GM19043 (cell line): Measurements from ENCODE around the gene CACNA1I.

Experiments used
- ATAC-seq: cut with Tn5 transposase; IDR thresholded peaks from one replicate; pipeline ENCODE4 v1.9.1; 2021; ENCODE audit warnings: low read depth; ENCODE audit not compliant: unreplicated experiment

Gene CACNA1I

DNA sequence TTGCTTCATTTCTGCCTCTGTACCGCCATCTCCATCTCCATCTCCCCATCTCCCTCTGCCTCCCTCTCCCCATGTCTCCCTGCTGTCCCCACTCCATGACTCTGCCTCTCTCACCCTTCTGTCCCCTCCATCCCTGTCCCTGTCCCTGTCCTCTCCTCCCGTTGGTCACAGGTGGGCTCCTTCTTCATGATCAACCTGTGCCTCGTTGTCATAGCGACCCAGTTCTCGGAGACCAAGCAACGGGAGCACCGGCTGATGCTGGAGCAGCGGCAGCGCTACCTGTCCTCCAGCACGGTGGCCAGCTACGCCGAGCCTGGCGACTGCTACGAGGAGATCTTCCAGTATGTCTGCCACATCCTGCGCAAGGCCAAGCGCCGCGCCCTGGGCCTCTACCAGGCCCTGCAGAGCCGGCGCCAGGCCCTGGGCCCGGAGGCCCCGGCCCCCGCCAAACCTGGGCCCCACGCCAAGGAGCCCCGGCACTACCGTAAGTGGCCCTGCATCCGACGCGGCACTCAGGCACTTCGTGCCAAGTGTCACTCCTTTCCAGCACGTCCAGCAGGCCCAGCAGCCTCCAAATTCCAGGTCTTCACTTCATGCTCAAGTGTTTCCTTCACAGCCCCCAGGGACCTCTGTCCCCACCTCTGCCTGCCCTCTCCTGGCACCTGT is 76.0 kb downstream of the CACNA1I start:
- no peak for ATAC-seq

- ATAC-seq: no peak
These were observed 77.5 kb downstream of the CACNA1I start for GRCh38 chr22:39647836-39648629.

DNA sequence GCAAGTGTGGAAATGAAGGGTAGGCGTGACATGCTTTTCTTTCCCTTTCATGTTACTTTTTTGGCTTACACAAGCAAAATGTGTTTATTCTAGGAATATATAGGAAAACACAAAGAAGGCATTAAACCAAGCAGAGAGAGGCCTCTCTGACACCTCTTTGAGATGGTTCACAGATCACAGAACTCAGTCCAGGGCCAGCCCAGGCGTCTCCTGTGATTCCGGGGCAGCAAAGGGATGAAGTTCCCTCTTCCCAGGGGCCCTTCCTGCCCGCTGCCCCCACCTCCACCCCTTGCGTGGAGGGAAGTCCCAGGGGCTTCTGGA is 78.0 kb downstream of the CACNA1I start:
- no peak for ATAC-seq

GRCh38 chr22:39649500-39650089 is 79.0 kb downstream of the CACNA1I start:
- ATAC-seq: no peak

DNA sequence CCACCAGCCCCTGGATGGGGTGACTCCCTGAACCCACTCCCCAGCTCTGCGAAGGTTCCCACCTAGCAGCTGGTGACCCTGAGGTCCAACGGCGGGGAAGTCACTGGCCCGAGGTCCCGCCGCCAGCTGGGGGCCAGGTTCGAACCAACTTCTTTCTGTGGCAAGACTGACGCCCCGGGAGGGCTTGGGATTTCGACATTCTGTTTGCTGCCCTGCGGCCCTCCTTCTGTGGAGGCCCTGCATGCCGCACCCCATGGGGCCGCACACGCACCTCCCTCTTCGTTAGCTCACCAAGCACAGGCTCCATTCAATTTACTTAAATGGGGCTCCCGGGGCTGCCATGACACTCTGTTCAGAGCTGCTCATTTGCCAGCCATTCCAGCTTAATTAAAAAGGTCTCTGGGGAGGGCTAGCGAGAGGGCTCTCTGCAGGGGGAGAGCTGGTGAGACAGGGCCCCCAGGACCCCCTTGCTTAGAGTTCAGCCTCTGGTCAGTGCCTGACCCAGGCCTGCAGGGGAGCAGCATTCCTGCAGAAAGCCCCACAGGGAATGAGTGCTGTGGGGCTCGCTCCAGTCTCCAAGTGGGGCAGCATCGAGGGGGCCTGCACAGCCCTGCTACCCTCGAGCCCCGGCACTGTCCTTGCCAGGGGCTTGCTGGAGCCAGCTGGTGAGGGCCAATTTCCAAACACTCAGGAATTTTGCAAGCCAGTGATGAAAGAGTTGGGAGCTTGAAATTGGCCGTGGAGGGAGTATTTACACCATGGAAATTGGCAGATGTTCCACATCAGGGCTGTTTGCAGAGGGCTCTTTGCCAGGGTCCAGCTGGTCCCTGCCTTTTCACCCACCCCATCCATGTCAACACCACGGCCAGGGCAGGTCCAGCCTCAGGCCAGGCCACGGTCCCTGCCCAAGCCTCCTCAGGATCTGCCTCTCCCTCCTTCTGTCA is 80.8 kb downstream of the CACNA1I start:
- no peak for ATAC-seq

DNA sequence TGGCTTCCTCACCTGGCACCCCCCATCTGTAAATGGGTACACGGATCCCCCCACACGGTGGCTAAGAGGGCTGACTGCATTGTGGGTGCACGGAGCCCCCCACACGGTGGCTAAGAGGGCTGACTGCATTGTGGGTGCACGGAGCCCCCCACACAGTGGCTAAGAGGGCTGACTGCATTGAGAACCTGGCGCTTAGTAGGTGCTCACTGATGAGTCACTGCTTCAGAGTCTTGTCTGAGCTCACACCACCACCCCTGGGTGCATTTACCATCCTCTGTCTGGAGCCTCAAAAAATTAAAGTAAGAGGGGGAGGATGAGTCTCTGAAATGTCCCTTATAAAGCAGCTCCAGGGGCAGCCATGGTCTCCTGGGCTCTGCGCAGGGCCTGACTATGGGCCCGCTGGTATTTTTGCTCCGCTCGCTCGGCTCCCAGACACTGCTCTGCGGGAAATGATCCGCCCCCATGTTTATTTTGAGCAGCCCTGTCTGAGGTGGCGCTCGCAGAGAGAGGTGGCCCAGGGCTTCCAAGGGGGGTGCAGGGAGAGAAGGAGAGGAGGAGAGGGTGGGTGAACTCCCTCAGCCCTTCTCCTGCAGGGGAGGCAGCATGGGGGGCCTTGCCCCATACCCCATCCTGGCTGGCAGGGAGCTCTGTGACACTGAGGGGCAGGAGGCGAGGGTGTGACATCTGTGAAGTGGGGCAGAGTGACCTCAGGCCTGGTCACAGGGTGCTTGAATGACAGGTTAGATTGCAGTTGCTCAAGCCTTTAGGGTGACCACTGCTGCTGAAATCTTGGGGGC is 82.6 kb downstream of the CACNA1I start:
- no peak for ATAC-seq

DNA sequence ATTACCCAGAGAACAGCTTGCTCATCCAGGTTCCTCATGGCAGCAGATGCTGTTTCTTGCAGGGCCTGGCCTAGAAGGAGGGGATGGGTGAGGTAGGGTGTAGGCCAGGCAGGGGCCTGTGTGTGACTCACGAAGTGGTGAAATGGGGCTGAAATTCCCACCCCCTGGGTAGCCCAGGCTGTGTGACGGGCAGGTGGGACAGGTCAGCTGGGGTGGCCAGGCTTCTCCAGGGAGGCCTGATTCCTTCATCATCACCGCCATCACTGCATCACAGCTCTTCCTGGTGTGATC is 83.2 kb downstream of the CACNA1I start:
- no peak for ATAC-seq

DNA sequence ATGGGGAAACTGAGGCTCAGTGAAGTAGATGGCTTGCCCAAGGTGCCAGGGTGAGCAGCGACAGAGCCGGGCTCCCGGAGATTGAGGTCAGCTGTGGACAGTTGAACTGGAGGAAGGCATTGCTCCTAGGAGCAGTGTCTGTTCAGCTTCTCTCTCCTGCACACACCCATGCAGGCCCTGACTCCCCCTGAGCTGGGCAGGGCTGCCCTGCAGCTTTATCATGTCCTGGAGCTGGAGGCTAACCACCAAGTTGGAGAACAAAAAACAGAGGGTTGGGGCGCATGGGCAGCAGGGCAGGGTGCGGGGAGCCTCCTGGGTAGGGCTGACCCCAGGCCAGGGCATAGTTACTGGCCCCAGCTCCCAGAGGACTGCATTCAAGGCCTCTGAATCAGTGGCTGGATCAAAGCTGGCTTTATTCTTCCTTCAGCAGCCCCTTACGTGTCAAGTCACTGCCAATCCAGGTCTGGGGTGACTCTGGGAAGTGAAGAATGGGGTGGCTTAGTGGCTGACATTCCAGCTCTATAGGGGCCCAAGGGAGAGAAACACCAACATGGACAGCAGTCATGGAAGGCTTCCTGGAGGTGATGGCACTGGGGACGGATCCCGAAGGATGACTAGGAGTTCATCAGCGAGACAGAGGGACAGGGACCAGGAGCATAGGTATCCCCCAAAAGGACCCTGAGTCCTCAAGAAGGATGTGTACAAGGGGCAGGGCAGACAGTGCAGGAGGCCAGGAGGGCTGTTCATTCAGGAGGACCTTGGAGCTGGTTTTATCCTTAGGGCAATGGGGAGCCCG is 83.8 kb downstream of the CACNA1I start:
- ATAC-seq: no peak

DNA sequence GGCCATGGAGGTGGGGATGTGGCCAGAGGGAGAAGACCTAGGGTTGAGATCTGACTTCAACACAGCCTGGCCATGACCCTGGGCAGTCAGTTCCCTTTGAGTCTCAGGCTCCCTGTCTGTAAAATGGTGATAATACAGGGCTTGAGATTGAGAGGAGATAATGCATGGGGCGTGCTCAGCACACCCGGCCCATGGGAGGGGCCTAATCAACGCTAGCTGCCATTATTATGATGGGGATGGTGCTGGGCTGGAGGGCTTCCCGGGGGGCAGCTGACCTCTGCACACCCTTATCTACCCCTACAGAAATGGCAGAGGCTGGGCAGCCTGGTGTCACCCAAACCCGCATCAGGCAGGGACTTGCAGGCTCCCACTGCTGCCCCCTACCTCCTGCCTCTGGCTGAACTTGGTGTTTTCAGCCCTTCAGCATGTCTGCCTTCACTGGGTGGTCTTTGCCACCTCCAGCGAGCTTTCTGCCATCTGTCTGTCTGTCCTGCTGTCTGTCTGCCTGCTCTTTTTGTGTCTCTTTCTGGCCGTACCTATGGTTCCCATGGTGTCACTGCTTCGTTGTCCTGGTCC is 84.5 kb downstream of the CACNA1I start:
- ATAC-seq: no peak

- ATAC-seq: no peak
These were observed 85.3 kb downstream of the CACNA1I start for GRCh38 chr22:39655831-39656230.

DNA sequence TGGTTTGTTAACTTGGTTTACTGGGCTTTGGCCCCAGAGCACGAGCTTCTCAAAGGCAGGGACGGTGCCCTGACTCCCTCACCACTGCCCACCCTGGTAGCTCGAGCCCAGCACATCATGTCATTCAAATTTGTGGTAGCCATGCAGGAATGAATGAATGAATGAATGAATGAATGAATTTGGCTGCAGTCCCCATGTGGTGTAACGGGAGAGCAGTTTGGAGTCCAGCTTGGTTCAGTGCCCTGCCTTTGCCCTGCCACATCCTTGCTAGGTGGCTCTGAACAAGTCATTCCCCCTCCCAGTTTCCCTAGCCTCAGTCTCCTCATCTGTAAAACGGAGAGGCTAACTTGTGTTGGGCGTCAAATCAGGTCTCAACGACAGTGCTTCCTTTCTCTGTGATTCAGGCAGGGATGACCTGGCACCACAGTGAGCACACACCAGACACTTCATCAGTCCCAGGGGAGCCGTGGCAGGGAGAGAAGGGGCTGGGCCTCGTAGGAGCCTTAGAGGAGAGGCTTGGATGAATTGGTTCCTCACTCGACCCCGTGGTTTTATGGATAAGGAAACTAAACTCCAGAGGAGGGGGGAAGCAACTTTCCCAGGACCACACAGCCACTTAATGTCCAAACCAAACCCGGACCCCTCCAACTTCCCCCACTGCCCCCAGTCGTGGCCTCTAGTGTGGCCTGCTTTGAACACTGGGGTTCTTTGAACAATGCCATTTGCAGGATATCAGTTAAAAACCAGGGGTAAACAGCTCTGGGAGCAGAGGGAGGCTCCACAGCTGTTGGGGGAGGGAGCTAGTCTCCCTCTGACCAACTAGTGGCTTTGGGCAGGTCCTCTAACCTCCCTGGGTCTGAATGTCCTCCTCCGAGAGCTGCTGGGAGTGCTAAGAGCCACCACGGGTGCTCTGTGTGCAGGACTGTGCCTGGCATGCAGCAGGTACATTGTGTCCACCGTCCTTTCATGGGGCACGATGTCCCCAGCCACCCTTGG is 86.2 kb downstream of the CACNA1I start:
- no peak for ATAC-seq

GRCh38 chr22:39658367-39658766 is 87.8 kb downstream of the CACNA1I start:
- no peak for ATAC-seq

DNA sequence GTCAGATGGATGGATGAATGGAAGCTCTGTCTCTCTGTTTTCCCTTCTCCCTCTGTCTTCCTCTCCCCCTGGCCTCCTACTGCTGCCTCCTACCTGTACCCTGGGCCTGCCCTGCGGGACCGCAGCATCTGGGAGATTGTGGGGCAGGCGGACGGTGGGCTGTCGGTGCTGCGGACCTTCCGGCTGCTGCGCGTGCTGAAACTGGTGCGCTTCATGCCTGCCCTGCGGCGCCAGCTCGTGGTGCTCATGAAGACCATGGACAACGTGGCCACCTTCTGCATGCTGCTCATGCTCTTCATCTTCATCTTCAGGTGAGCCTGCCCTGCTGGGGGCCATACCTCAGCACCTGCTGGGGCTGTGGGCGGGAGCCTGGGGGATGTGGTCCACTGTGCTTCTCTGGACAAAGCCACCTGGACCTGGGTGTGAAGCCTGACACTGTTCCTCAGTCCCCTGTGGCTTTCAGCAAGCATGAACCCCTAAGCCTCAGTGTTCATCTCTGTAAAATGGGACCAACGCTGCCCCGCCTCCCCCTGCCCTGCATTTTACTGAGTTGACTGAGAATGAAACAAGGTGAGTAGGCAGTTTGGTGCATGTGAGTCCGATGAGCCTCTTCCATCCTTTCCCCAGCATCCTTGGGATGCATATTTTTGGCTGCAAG is 88.4 kb downstream of the CACNA1I start:
- ATAC-seq: no peak

DNA sequence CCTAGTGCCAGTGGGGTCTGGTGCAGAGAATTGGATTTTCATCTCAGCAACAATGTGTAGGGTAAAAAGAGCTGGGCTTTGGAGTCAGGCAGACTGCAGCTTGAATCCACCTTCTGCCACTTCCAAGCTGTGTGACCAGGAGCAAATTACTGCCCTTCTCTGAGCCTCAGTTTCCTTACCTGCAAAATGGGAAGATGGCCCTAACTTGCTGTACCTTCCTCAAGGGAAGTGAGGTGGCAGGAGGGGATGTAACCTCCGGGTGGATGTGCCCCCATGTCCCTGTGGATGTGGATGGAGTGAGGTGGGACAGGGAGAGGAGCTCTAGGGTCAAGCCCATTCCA is 90.9 kb downstream of the CACNA1I start:
- ATAC-seq: no peak

DNA sequence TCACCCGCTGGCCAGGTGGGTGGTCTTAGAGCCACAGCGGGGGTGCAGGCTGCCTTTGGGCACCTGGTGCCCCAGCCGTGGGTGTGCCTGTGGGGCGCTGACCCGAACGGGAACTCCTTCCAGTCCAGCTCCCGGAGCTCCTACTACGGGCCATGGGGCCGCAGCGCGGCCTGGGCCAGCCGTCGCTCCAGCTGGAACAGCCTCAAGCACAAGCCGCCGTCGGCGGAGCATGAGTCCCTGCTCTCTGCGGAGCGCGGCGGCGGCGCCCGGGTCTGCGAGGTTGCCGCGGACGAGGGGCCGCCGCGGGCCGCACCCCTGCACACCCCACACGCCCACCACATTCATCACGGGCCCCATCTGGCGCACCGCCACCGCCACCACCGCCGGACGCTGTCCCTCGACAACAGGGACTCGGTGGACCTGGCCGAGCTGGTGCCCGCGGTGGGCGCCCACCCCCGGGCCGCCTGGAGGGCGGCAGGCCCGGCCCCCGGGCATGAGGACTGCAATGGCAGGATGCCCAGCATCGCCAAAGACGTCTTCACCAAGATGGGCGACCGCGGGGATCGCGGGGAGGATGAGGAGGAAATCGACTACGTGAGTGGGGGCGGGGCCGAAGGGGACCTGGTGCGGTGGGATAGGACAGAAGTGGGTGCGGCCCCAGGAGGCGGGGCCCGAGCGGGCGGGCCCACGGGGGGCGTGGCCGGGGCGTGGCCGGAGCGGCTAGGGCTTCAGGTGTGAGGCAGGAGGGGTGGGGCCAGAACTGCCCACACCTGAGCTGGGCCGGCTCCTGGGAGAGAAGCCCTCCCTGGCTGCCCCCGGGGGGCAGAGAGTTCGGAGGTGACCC is 91.5 kb downstream of the CACNA1I start:
- no peak for ATAC-seq

GRCh38 chr22:39662686-39663052 is 92.1 kb downstream of the CACNA1I start:
- ATAC-seq: no peak

DNA sequence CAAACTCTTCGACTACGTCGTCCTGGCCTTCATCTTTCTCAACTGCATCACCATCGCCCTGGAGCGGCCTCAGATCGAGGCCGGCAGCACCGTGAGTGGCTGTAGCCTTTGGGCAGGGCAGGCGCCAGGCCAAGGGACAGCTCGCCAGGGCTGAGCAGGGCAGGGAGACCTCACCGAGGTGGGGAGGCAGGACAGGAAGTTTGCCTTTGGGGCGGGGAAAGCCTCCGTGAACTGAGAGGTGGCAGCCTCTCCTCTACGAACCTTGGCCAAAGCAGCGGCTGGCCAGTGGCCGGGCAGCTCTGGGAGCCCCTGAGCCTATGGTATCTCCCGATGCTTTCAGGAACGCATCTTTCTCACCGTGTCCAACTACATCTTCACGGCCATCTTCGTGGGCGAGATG is 93.2 kb downstream of the CACNA1I start:
- ATAC-seq: no peak
